GM12892 (cell line): ENCODE results near the gene WNT11.

Experiments
- DNase-seq: peaks from one replicate; pipeline ENCODE4 v3.0.0; 2011; ENCODE audit not compliant: insufficient read length
- FAIRE-seq: peaks from 2 replicates; lab custom pipeline; 2011; peaks lifted over from hg19 to GRCh38; lab: Jason Lieb, UNC
- POLR2A ChIP-seq: IDR thresholded peaks from 2 replicates; pipeline ENCODE4 v1.6.1; 2011; ENCODE audit warnings: low read depth, low read length, control low read depth
- POLR2AphosphoS5 ChIP-seq: IDR thresholded peaks from 2 replicates; pipeline ENCODE4 v1.6.1; 2011; ENCODE audit warnings: low read depth, low read length, control low read depth
- TAF1 ChIP-seq: IDR thresholded peaks from 2 replicates; pipeline ENCODE4 v1.6.1; 2011; ENCODE audit warnings: low read depth, mild to moderate bottlenecking, control low read depth, low read length, borderline replicate concordance

Gene WNT11

DNA sequence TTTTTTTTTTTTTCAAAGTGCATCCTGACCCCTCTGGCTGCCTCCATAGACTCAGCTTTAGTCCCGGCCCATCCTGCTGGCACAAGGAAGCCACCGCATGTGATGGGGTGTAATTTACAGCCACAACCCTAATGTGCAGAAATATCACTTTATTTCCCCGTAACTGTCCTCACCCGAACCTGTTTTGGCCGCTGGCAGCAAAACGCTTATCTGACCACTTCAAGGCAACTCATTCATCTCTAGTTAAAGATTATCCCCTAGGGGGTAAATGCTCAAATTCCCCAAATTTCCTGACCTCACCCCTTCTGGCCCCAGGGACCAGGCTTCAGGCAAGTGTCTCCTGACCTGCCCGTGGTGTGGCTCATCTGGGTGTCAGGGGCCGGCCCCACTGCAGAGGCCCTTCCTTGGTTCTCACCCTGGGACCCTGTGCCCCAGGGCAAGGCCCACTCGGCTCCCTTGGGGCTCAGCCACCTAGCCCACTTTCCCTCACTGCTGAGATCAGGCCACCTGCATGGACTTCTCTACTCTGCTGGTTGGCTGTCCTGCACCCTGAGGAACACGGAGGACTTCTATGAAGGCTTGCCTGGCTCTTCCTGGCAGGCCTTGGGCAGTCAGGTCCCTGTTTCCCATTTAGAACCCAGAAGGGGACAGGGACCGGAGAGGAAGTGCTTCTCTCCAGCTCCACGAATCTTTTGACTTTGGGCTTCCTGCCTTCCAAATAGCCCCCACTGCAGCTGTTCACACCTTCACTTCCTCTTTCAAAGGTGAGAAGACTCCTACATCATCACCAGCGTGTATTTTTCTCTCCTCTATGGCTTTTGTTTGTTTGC, 53.3 kb downstream of the WNT11 start:
- TF ChIP-seq POLR2A, result peak; percentile 30; the same call in 1 of the 2 replicates
- TF ChIP-seq TAF1, result no peak
- peak; percentile 77 for FAIRE-seq

GRCh38 chr11:76152086-76152681, 54.1 kb downstream of the WNT11 start:
- TF ChIP-seq TAF1 (0 out of 2 replicates have a peak, but pooled peaks have one; percentile 9), POLR2AphosphoS5 (no peak)
- FAIRE-seq (peak; percentile 98), DNase-seq (peak; percentile 91)

More for the DNA sequence above, 53.3 kb downstream of the WNT11 start:
- no peak for DNase-seq

DNA sequence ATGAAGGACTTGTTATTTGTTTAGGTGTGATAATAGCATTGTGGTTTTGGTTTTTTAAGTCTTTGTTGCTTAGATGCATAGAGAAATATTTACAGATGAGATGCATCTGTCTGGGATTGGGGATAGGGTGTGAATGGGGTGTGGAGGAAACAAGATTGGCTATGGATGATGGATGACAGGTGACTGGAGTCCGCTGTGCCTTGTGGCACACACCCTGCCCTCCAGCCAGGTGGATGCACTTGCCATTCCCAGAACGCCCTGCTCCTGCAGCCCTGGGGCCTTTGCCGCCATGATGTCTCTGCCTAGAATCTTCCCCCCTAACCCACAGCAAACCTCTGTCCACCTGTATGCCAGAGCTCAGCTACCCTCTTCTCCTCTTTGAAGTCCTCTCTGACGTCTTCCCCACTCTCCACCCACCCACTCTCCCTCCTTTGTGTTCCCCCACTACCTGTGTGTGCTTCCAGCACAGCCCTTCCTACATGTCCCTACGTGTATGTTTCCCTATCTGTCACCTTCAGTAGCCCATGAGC, 54.7 kb downstream of the WNT11 start:
- FAIRE-seq, result no peak
- TF ChIP-seq POLR2AphosphoS5 (no peak), POLR2A (no peak), TAF1 (no peak)
- no peak for DNase-seq

DNA sequence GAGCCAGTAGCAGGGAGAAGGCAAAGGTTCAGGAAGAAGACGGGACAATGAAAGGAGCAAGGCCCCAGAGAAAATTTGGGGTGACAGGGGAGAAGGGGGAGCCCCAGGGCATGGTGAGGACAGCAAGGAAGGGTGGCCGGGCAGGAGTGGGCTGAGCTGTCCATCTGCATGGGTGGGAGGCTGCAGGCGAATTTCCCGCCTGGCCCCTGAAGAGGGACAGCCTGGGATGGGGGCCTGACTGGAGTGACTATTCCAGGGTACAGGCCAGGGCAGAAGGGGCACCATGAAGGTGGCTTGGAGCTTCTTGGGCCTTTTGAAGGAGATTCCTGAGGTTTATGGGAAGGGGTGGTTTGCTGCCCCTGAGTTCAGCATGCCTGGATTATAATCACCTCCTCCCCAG, 56.2 kb downstream of the WNT11 start:
- no peak for FAIRE-seq
- DNase-seq, result no peak
- no peak for TF ChIP-seq POLR2A
- TF ChIP-seq POLR2AphosphoS5, result no peak
- TF ChIP-seq TAF1, result no peak

DNA sequence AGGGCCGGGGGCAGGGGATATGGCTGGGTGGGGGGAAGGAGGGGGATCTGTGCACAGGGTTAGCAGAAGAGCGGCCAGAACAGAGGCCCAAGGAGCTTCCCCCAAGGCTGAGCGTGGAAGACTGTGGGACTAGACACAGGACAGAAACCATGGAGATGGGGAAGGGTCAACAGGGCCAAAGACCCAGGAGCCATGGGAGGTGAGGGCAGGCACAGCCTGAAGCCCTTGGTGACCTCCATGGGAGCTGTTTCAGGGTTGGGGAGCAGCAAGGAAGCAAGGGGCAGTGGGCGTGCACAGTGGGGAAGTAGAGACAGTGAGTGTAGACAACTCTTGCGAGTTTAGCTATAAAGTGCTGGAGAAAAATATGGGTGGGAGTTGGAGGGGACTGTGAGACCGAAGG, 56.6 kb downstream of the WNT11 start:
- no peak for TF ChIP-seq TAF1
- TF ChIP-seq POLR2AphosphoS5, result no peak
- TF ChIP-seq POLR2A, result no peak
- no peak for DNase-seq
- no peak for FAIRE-seq

DNA sequence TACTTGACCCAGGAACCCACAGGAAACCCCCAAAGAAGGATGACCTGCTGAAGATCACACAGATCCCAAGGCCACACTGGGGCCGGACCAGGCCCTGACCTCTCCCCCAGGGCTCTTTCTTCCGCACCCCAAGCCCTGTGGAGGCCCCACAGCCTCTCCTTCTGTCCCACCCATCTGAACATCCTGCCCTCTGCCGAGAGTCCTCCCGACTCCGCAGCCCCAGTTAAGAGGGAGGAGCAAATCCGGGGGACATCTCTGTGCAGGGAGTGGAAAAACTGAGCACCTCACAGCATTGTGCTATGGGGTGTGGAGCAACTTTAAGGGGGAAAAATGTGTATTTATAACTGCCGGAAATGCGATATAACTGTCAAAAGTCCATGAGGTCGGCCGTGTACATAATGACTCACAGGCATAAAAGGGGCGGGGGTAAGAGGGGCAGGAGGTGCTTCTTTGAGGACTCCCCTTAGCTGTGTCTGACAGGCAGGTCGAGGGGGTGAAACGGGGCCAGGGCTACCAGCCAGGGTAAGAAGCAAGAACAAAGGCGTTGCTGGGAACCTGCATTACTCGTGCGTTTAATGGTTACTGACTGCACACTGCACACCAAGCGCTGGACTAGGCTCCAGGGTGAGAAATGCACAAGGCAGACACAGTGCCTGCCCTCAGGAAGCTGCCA, 57.2 kb downstream of the WNT11 start:
- DNase-seq, result no peak
- TF ChIP-seq POLR2AphosphoS5 (no peak), POLR2A (no peak), TAF1 (no peak)
- FAIRE-seq, result no peak

DNA sequence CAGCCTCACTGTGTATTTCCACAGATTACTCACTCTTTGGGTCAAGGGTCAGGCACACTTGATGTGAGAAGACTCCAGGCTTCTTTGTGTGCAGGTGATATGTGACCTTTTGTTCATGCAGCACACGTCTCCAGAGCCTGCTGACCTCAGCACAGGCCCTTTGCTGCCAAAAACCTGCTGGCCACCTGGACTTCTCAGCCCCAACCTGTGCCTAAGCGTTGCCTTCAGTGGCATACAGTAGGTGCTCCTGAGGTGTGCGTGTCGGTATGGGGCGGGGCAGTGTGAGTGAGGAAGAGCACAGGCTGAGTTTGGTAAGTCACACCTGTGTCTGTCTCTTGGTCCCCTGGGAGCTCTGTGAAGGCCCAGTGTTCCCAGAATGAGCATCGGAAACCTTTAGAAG, 58.1 kb downstream of the WNT11 start:
- FAIRE-seq (no peak), DNase-seq (no peak)
- TF ChIP-seq POLR2AphosphoS5 (no peak), POLR2A (no peak), TAF1 (no peak)

GRCh38 chr11:76147106-76147740, 59.1 kb downstream of the WNT11 start:
- TF ChIP-seq POLR2A, result no peak
- TF ChIP-seq POLR2AphosphoS5, result no peak
- no peak for TF ChIP-seq TAF1
- DNase-seq (no peak), FAIRE-seq (no peak)

DNA sequence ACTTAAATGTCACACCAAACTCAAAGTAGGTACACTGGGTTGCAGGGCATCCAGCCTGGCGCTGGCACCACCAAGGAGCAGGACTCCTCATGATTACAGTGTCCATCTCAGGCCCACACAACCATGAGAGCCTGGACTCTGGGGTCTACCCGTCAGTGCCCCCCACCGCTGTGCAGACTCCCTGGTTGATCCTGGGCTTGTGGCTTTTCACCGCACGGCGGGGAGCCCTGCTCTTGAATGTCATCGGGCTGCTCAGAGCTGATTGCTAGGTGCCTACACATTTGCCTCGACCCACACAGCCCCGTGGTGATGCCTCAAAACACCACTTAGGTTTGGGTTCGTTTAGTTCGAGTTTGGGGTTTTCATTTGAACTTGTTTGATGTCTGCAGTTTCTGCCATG, 63.0 kb downstream of the WNT11 start:
- no peak for DNase-seq
- no peak for FAIRE-seq
- TF ChIP-seq POLR2A (peak; percentile 28; the same call in 1 of the 2 replicates), POLR2AphosphoS5 (no peak; the same call in 1 of the 2 replicates)

GRCh38 chr11:76141901-76142588, 64.3 kb downstream of the WNT11 start:
- DNase-seq (no peak), FAIRE-seq (no peak)
- TF ChIP-seq TAF1 (no peak), POLR2A (no peak), POLR2AphosphoS5 (no peak)
